HL-60/S4 treated with retinoic acid at 250 ng/mL for 4 days and 3 days (cell line): ENCODE data around the gene FIZ1.

ENCODE experiments used
- in situ Hi-C: fragments of 300-500 bp; cut with MboI; formaldehyde crosslinking; loops from 2 replicates; pipeline ENCODE4 v1.7.0; 2022; ENCODE audit warnings: low sequenced_read_pairs

The FIZ1 gene, protein sequence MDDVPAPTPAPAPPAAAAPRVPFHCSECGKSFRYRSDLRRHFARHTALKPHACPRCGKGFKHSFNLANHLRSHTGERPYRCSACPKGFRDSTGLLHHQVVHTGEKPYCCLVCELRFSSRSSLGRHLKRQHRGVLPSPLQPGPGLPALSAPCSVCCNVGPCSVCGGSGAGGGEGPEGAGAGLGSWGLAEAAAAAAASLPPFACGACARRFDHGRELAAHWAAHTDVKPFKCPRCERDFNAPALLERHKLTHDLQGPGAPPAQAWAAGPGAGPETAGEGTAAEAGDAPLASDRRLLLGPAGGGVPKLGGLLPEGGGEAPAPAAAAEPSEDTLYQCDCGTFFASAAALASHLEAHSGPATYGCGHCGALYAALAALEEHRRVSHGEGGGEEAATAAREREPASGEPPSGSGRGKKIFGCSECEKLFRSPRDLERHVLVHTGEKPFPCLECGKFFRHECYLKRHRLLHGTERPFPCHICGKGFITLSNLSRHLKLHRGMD

DNA sequence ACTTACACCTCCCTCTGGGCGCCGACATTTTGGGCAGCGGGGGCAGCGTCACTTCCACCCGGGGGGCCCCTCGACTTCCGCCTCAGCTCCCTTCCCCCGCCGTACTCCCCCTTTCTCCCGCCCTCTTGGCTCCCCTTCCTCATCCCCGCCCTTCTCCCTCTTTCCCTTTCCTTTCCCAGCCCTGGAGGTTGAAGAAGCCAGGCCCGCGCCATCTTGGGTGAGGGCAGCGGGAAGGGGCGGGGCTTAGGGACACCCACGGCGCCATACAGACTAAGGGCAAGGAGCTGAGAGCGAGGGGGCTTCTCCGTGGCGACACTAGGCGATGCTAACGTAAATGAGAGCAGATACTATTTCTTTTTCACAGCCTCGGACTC, at the start of gene FIZ1:
Gene FIZ1, minus strand, starts transcription at position 50 of the 374 bp plus-strand sequence. CDS start 1,652 bp downstream, outside the sequence.
- in situ Hi-C loops: no loop called here

- in situ Hi-C loops: no loop called here
These were observed 49.4 kb upstream of the FIZ1 start for GRCh38 chr19:55648585-55649267.

DNA sequence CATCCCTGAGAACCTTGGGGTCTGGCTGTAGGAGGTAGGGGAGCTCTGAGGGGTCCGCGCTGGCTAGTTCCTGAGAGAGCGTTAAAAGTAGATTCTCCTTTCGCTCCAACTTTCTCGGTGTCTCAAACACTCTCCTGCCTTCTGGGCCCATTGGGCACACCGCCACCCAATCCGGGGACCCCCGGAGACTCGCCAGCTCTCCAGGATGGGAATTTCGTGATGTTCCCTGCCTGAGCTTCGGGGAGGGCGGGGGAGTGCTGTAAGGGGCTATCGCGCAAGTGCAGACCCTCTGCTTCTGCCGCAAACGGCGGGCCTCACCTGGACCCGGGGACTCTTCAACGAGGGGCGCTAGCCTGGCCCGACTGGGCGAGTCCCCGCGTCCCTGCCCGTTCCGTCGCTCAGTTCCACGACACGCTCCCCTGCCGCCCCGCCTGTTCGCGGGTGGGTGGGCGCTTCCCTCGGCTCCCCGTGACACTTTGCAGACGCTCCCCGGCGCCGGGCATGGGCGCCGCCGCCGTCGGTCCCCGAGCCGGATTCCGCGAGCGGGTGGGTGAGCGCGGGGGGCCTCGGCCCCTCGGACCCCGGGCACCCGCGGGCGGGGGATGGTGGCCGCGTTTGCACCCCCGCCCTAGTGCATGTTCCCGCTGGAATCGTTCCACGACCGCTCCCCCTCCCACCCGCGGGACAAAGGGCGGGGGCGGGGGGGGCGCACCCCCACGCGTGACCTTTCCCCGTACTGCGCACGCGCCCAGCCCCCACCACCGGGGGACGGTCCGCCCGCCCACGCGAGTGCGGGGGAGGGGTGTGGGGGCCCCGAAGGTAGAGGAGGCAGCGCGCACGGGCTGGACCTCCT, 48.6 kb upstream of the FIZ1 start, which contains the start of gene CCDC106:
Gene CCDC106, plus strand, starts transcription at position 481 of the 853 bp plus-strand sequence. CDS start 835 bp downstream, outside the sequence.
- in situ Hi-C loops: no loop called here

DNA sequence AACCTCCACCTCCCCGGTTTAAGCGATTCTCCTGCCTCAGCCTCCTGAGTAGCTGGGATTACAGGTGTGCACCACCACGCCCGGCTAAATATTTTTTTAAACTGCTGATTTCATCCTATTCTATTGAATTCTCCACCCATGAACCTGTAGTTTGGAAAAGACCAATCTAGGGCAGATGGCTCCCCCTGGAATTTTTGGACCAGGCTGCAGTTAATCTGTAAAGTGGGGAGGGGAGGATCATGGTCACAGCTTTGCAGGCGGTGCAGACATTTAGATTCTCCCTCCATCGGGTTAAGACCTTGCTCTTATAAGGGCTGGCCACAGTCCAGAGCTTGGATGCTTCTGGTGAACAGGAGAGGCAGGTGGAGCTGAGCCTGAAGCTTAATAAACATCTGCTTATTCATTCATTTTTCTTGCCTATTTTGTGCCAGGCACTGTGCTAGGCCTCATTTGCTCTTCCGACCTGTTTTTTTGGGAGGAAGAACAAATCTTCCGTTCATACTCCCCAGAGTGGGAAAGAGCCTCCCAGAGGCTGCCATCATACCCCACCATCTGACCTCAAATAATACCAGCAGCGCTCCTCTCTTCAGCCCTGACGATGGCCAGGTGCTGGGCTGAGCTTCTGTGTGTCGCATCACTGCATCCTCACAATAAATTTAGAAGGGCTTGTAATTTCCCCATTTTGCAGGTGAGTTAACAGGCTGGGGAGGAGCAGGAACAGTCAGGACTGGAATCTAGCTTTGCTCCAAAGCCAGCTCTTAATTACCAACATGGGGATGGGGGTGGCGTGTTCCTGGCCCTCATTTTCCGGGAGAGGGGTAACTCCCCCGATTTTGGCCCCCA, 47.8 kb upstream of the FIZ1 start:
- in situ Hi-C loops: no loop called here

- in situ Hi-C loops: no loop called here
These were observed 46.2 kb upstream of the FIZ1 start for GRCh38 chr19:55645512-55645881.

GRCh38 chr19:55644842-55645511, 45.7 kb upstream of the FIZ1 start:
- in situ Hi-C loops: no loop called here

- in situ Hi-C loops: no loop called here
These were observed 45.0 kb upstream of the FIZ1 start for GRCh38 chr19:55644191-55644833.

DNA sequence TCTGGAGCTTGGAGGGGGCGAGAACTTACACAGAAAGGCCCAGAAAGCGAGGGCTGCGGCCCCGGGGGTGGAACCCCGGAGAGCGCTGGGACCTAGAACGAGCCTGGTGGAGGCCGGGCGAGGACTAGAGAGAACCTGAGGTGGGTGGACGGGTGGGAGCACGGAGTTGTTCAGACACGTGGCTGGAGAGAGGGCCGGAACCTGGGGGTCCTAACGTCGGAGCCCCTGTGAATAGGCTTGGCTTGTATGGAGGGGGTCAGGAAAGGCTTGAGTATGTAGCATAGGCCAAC, 44.5 kb upstream of the FIZ1 start:
- in situ Hi-C loops: no loop called here

DNA sequence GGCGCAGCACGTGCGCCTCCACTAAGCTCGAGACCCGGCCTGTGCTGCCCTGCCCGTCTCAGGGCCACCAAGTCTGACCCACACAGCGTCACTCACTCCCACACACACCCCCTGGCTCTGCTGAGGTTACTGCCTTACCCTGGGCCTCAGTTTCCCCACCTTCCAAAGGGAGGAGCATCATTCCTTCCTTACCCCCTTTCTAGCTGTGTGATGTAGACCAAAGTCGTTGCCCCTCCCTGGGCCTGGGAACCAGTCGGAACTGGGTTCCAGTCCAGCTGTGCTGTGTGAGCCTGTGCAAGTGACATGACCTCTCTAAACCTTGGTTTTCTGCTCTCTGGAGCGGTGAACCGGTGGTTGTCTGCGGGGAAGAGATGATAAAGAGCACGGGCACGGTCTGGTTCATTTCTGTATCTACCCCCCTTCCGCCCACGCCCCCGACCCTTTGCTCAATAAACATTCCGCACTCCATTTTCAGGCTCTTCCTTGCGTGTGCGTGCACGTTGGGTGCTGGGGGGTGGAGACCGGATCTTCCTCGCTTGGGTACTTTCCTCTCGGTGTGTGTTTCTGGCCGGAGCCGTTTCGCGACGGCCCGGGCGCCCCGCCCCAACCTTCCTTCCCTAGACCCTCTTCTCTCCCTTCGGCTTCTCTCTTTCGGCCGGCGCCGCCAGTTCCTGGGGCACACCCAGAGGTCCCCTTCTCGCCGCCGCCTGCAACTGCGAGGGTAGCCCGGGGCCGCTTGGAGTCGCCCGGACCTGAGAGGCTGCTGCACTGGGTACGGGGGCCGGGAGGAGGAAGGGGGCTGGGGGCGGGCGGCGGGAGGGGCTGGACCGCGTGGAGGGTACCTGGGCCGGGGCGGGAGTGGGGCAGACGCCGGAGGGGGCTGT, 43.9 kb upstream of the FIZ1 start, which contains the start of gene ZNF581:
Gene ZNF581, plus strand, starts transcription at position 647 of the 884 bp plus-strand sequence. CDS start 923 bp downstream, outside the sequence.
- in situ Hi-C loops: no loop called here

GRCh38 chr19:55642153-55643002, 43.1 kb upstream of the FIZ1 start:
- in situ Hi-C loops: no loop called here

- in situ Hi-C loops: no loop called here
These were observed 42.3 kb upstream of the FIZ1 start for GRCh38 chr19:55641426-55642152.

- in situ Hi-C loops: no loop called here
These were observed 41.5 kb upstream of the FIZ1 start, which contains the start of gene ZNF580 for GRCh38 chr19:55640577-55641425. TSS of gene ZNF580 (plus strand) at chr19:55641002. CDS start at chr19:55642509, 1,507 bp downstream.

- in situ Hi-C loops: no loop called here
These were observed 40.8 kb upstream of the FIZ1 start for GRCh38 chr19:55640043-55640576.

DNA sequence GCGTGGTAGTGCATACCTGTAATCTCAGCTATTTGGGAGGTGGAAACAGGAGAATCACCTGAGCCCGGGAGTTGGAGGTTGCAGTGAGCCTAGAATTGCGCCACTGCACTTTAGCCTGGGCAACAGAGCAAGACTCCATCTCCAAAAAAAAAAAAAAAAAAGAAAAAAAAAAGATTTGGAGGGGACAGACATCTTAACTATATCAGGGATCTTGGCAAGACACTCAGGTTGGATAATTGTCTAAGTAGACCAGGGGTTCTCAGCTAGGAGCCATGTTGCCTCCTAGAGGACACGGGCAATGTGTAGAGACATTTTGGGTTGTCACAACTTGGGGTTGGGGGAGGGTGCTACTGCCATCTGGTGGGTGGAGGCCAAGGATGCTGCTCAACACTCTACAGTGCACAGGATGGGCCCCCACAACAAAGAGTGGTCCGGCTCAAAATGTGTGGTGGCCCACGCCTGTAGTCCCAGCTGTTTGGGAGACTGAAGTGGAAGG, 39.6 kb upstream of the FIZ1 start:
- in situ Hi-C loops: no loop called here

GRCh38 chr19:55637534-55637933, 38.2 kb upstream of the FIZ1 start:
- in situ Hi-C loops: no loop called here
